ENCODE data around the gene EIF3A.

Gene EIF3A

GRCh38 chr10:119022846-119023552 is 57.6 kb downstream of the EIF3A start:
- no peak for DNase-seq

GRCh38 chr10:119020627-119020946 is 60.0 kb downstream of the EIF3A start:
- DNase-seq: no peak

- no peak for DNase-seq
Observed at GRCh38 chr10:119007211-119007574, 73.4 kb downstream of the EIF3A start.

GRCh38 chr10:119006451-119007210 is 74.0 kb downstream of the EIF3A start:
- no peak for DNase-seq

GRCh38 chr10:119005362-119006043 is 75.1 kb downstream of the EIF3A start:
- DNase-seq: no peak

GRCh38 chr10:119003572-119004289 is 76.9 kb downstream of the EIF3A start:
- no peak for DNase-seq

GRCh38 chr10:119001717-119002500 is 78.7 kb downstream of the EIF3A start:
- no peak for DNase-seq

GRCh38 chr10:118998183-118998582 is 82.4 kb downstream of the EIF3A start:
- DNase-seq: no peak

- no peak for DNase-seq
Observed at GRCh38 chr10:118997379-118997778, 83.2 kb downstream of the EIF3A start.

GRCh38 chr10:118995739-118996138 is 84.9 kb downstream of the EIF3A start:
- no peak for DNase-seq

GRCh38 chr10:118994321-118994720 is 86.3 kb downstream of the EIF3A start:
- no peak for DNase-seq

- no peak for DNase-seq
Observed at GRCh38 chr10:118993214-118993613, 87.4 kb downstream of the EIF3A start.

GRCh38 chr10:118992496-118992895 is 88.1 kb downstream of the EIF3A start:
- DNase-seq: no peak

GRCh38 chr10:118990326-118990725 is 90.3 kb downstream of the EIF3A start:
- DNase-seq: no peak

- no peak for DNase-seq
Observed at GRCh38 chr10:118986815-118987790, 93.5 kb downstream of the EIF3A start.

GRCh38 chr10:118985576-118985975 is 95.0 kb downstream of the EIF3A start:
- DNase-seq: no peak
